K562 (cell line): Measurements from ENCODE around the gene SERPIND1. TPM values are rescaled to one million over a fixed set of nuclear protein-coding genes. Genes with fewer than 3 reads are reported as not detected.

ENCODE experiments used
- ATAC-seq: fragments of 200-7000 bp; cut with Tn5 transposase; 3 replicates; pipeline ENCODE4 v1.9.1; 2020; ENCODE audit warnings: moderate library complexity
- BruUV-seq: library from RNA; stranded (reverse); fragments of 400-500 nt; replicated peaks from 2 replicates; lab custom pipeline; 2021; lab: Mats Ljungman, UMichigan
- CTCF ChIA-PET: fragments of 300-600 bp; formaldehyde crosslinking; extraction: SDS; loops from one replicate; lab custom pipeline; 2021; ENCODE audit warnings: low intra/inter-chr PET ratio; lab: Yijun Ruan, JAX
- POLR2A ChIA-PET: fragments of 300-600, 350-650 bp; sonication (Branson Sonifier 250); formaldehyde crosslinking; extraction: SDS; loops from one replicate; lab custom pipeline; 2021; ENCODE audit warnings: antibody characterized with exemption, inconsistent platforms; lab: Yijun Ruan, JAX
- DNase-seq, 4 experiments: peaks; one replicate each; pipeline versions ENCODE4 v3.0.0 to v3.0.0-alpha.2; 2011 to 2018; ENCODE audit warnings: low spot score in 3 of 4, mixed read lengths in 3 of 4; ENCODE audit errors: extremely low read depth in 1 of 4
- FAIRE-seq: peaks from 2 replicates; lab custom pipeline; 2011; peaks lifted over from hg19 to GRCh38; lab: Jason Lieb, UNC
- H2AFZ ChIP-seq: 2 replicates; pipeline ENCODE4 v1.6.0; 2011; ENCODE audit warnings: low read depth, low read length, control low read depth, inconsistent platforms
- H3K27ac ChIP-seq: fragments of 200-600 bp; 3 replicates; pipeline ENCODE4 v1.8.0; 2011; ENCODE audit warnings: low read depth, mild to moderate bottlenecking, control low read depth, inconsistent platforms, low read length, moderate library complexity, mixed read lengths; ENCODE audit errors: extremely low read depth
- H3K27me3 ChIP-seq, 2 experiments: fragments of 300-600 bp in 1 of 2; 2 replicates in 1 of 2; 3 replicates in 1 of 2; pipeline versions ENCODE4 v1.6.0 to v1.8.0; 2011; ENCODE audit warnings: inconsistent platforms in 2 of 2, low read length in 2 of 2, mild to moderate bottlenecking in 1 of 2, mixed read lengths in 1 of 2, moderate library complexity in 1 of 2; ENCODE audit not compliant: control insufficient read depth in 2 of 2, insufficient read depth in 2 of 2
- H3K36me3 ChIP-seq: fragments of 300-600 bp; 3 replicates; pipeline ENCODE4 v1.8.0; 2011; ENCODE audit warnings: mild to moderate bottlenecking, low read length, inconsistent platforms; ENCODE audit not compliant: control insufficient read depth, insufficient read depth
- H3K4me1 ChIP-seq, 2 experiments: fragments of 200-600 bp in 1 of 2; replicated peaks in 1 of 2; 2 replicates in 1 of 2; 3 replicates in 1 of 2; pipeline versions ENCODE4 v1.5.1 to v1.8.0; 2011; ENCODE audit warnings: inconsistent platforms in 2 of 2, low read length in 2 of 2, mild to moderate bottlenecking in 1 of 2, mixed read lengths in 1 of 2, moderate library complexity in 1 of 2; ENCODE audit not compliant: control insufficient read depth in 2 of 2, insufficient read depth in 2 of 2
- H3K4me2 ChIP-seq: 2 replicates; pipeline ENCODE4 v1.6.1; 2011; ENCODE audit warnings: low read length, control low read depth, inconsistent platforms, mixed read lengths; ENCODE audit not compliant: insufficient read depth
- H3K4me3 ChIP-seq: fragments of 200-600 bp; sonication (generic), shearing (Covaris generic); 2 replicates; pipeline ENCODE4 v1.5.1; 2016; ENCODE audit warnings: control low read depth, inconsistent platforms
- H3K79me2 ChIP-seq: fragments of 200-600 bp; 3 replicates; pipeline ENCODE4 v1.8.0; 2011; ENCODE audit warnings: low read length, inconsistent platforms; ENCODE audit not compliant: control insufficient read depth, insufficient read depth
- H3K9ac ChIP-seq, 2 experiments: 2 replicates each; pipeline versions ENCODE4 v1.6.0 to v1.6.1; 2011; ENCODE audit warnings: low read depth in 2 of 2, low read length in 2 of 2, control low read depth in 1 of 2, inconsistent platforms in 1 of 2, mild to moderate bottlenecking in 1 of 2, mixed read lengths in 1 of 2; ENCODE audit not compliant: insufficient read depth in 1 of 2
- H3K9me1 ChIP-seq: one replicate; pipeline ENCODE4 v1.6.0; 2011; ENCODE audit warnings: inconsistent platforms, mild to moderate bottlenecking, low read length, moderate library complexity; ENCODE audit not compliant: control insufficient read depth, insufficient read depth
- H3K9me3 ChIP-seq: replicated peaks from 2 replicates; pipeline ENCODE4 v1.5.1; 2011; ENCODE audit warnings: low read depth, low read length, inconsistent platforms; ENCODE audit not compliant: control insufficient read depth, insufficient read depth
- H4K20me1 ChIP-seq: replicated peaks from 2 replicates; pipeline ENCODE4 v1.6.1; 2011; ENCODE audit warnings: low read length, inconsistent platforms, mixed read lengths; ENCODE audit not compliant: control insufficient read depth, insufficient read depth
- CHCHD3 ChIP-seq: fragments of 250-450 bp; sonication (Bioruptor Pico); IDR thresholded peaks from 2 replicates; pipeline ENCODE4 v2.1.2; 2022; ENCODE audit warnings: mild to moderate bottlenecking
- KDM1A ChIP-seq, 2 experiments: fragments of 450-650 bp; IDR thresholded peaks; 2 replicates each; pipeline ENCODE4 v1.6.1; 2016; ENCODE audit warnings: mild to moderate bottlenecking in 2 of 2
- SIX5 ChIP-seq, 2 experiments: IDR thresholded peaks; 2 replicates each; pipeline ENCODE4 v1.6.1; 2011; ENCODE audit warnings: low read length in 2 of 2, borderline replicate concordance in 1 of 2, low read depth in 1 of 2, mild to moderate bottlenecking in 1 of 2, moderate library complexity in 1 of 2; ENCODE audit not compliant: insufficient read depth in 1 of 2
- ZNF655 ChIP-seq: fragments of 250-450 bp; sonication (Bioruptor Pico); IDR thresholded peaks from 2 replicates; pipeline ENCODE4 v1.5.0; 2021
- WGBS: fragments of 100-300 bp; shearing (Covaris generic); methylation state at CpG from one replicate; pipeline ENCODE4 v1.1.6; 2016; ENCODE audit warnings: low coverage, mixed read lengths; ENCODE audit not compliant: insufficient coverage; ENCODE audit errors: missing lambda C conversion rate; 5-methylcytosine and 5-hydroxymethylcytosine counted together
- in situ Hi-C: fragments of 300-500 bp; cut with MboI; formaldehyde crosslinking; loops from 4 replicates; pipeline ENCODE4 v1.15.0; 2018; ENCODE audit warnings: inconsistent platforms, mixed read lengths
- intact Hi-C: fragments of 100-400 bp; cut with micrococcal nuclease; formaldehyde crosslinking; loops from 2 replicates; pipeline ENCODE4 v1.14.2; 2022
- polyA plus RNA-seq, 8 experiments: library from polyadenylated mRNA; depleted of rRNA in 4 of 8; stranded (reverse) in 5 of 8; unstranded in 3 of 8; fragments of >200 nt; fragmentation: Nextera tagmentation in 2 of 8; fragmentation: Illumina TruSeq in 1 of 8; extraction: Ambion mirVana in 2 of 8; extraction: Trizol in 1 of 8; gene quantifications; 2 replicates each; pipeline versions ENCODE4 v1.2.1 to v1.2.3, GENCODE V29; 2011 to 2014; ENCODE audit warnings: inconsistent platforms in 1 of 8, missing spikeins in 1 of 8
- total RNA-seq, 7 experiments: library from RNA; depleted of rRNA in 6 of 7; stranded (reverse); fragments of >200 nt in 6 of 7; fragmentation: Illumina TruSeq in 2 of 7; extraction: Trizol in 2 of 7; gene quantifications; 2 replicates each; pipeline versions ENCODE4 v1.2.1 to v1.2.3, GENCODE V29; 2011 to 2021; ENCODE audit warnings: low replicate concordance in 1 of 7
- TF ChIP-seq, protein P1 (sequence below): sonication (generic); formaldehyde crosslinking; IDR thresholded peaks from 2 replicates; pipeline ENCODE4 v1.9.0; 2022; ENCODE audit warnings: mild to moderate bottlenecking, missing genetic modification reagents

Gene SERPIND1
- total and polyA plus RNA-seq, 9 of the 15 experiments (the other 6 are each of a cell fraction or from before 2014, with no cell fraction given) = 0.04 to 0.11 (median 0.09) TPM; not detected in 6

DNA sequence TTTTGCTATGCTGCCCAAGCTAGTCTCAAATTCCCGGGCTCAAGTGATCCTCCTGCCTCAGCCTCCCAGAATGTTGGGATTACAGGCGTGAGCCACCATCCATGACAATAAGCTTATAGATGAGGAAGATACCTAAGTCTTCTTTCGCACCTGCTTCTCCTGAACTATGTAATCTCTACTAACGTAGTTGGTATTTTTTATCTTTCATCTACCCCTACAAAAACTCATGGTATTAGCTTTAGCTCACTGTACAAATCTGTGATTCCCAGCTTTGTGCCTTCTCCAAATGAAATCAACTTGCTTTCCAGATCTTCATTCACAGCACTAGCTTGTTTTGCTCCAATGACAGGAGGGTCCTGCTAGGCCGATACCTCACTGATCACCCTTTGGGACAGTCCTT, 48.3 kb downstream of the SERPIND1 start:
- POLR2A ChIA-PET = interaction anchor here (1.1 to 13.8 kb wide), 8 partner anchors 13 to 46 kb away, joined by 3 to 172 read pairs (median 4); no protein-coding TSS in a partner anchor
- Histone ChIP-seq H3K9ac (no peak overlapping the region), H3K27me3 (no peaks in the 10 kb centered on the region), H3K9me3 (no peaks in the 10 kb centered on the region), H3K9me1 (no peaks in the 10 kb centered on the region)
- TF ChIP-seq CHCHD3 (CRISPR knock-in tag) (0 out of 2 replicates have a peak, but pooled peaks have one; percentile 72), ZNF655 (CRISPR knock-in tag) (0 out of 2 replicates have a peak, but pooled peaks have one; percentile 62), KDM1A (IDR thresholded peaks at IDR 0.05) (no peak), SIX5 (IDR thresholded peaks at IDR 0.05; ENCODE audit: borderline replicate concordance in 1 of 2, insufficient read depth in 1 of 2, low read depth in 1 of 2, low read length in 2 of 2) (no peak)
- TF ChIP-seq, protein P1, sequence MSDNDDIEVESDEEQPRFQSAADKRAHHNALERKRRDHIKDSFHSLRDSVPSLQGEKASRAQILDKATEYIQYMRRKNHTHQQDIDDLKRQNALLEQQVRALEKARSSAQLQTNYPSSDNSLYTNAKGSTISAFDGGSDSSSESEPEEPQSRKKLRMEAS = 0 out of 2 replicates have a peak, but pooled peaks have one; percentile 3
- TF ChIP-seq, all 486 proteins: peak for 3
- intact Hi-C loops (no loop called here), in situ Hi-C loops (no loop called here)
- BruUV-seq = no TSS peak
- H3K4me3 ChIP-seq = no peak overlapping the region
- DNase-seq (no peak), ATAC-seq (no peak), FAIRE-seq (no peak)
- H2AFZ ChIP-seq = no peak overlapping the region
- H3K4me1 ChIP-seq = no peaks in the 10 kb centered on the region
- 91% methylated on average over 5 of the region's 5 CpGs for WGBS
- H3K36me3 ChIP-seq = peaks cover 66% of the 10 kb centered on the region
- H3K27ac ChIP-seq = no peak overlapping the region
- peaks cover 5% of the 10 kb centered on the region; the same call in 1 of the 2 replicates for H4K20me1 ChIP-seq
- no peak overlapping the region for H3K4me2 ChIP-seq
- CTCF ChIA-PET = no interaction called here
- no peaks in the 10 kb centered on the region for H3K79me2 ChIP-seq
